ENCODE results near the gene SCN1B.

Gene SCN1B

GRCh38 chr19:35040826-35041547 is 10.7 kb downstream of the SCN1B start:
- TF ChIP-seq EZH2phosphoT487 (IDR thresholded peaks at IDR 0.05; ENCODE audit: borderline replicate concordance): no peak
- no peak for TF ChIP-seq CTCF (conservative IDR thresholded peaks at IDR 0.05; ENCODE audit: low read length)
- H3F3A ChIP-seq (ENCODE audit: low read depth): no peaks in the 10 kb centered on the region
- no peaks in the 10 kb centered on the region for H3K27me3 ChIP-seq (ENCODE audit: insufficient read depth, low read length, poor library complexity, severe bottlenecking)
- peaks cover 8% of the 10 kb centered on the region for H3K4me1 ChIP-seq (ENCODE audit: insufficient read depth, low read length, poor library complexity, severe bottlenecking)
- no peaks in the 10 kb centered on the region for H3K79me2 ChIP-seq (ENCODE audit: insufficient read depth, low read length)
- H3K9me3 ChIP-seq (ENCODE audit: insufficient read depth, low read depth, low read length): no peaks in the 10 kb centered on the region
- H3K4me2 ChIP-seq (ENCODE audit: low read depth, low read length, poor library complexity, severe bottlenecking): no peak overlapping the region
- H4K20me1 ChIP-seq (ENCODE audit: insufficient read depth, low read length, poor library complexity, severe bottlenecking): no peaks in the 10 kb centered on the region
- H3K4me3 ChIP-seq (ENCODE audit: low read length, poor library complexity, severe bottlenecking): no peak overlapping the region
- no peak overlapping the region for H2AFZ ChIP-seq (ENCODE audit: low read length)
- H3K9me2 ChIP-seq (replicated peaks; ENCODE audit: low read depth, low read length): no peaks in the 10 kb centered on the region
- no peaks in the 10 kb centered on the region for H3K36me3 ChIP-seq (ENCODE audit: insufficient read depth, low read length)
- H3K9ac ChIP-seq (ENCODE audit: low read depth, low read length, poor library complexity, severe bottlenecking): no peak overlapping the region

- H3K79me2 ChIP-seq (ENCODE audit: insufficient read depth, low read length): no peaks in the 10 kb centered on the region
- no peaks in the 10 kb centered on the region for H3F3A ChIP-seq (ENCODE audit: low read depth)
- no peak within 1 kb of the TSS for H2AFZ ChIP-seq (ENCODE audit: low read length)
- TF ChIP-seq EZH2phosphoT487 (IDR thresholded peaks at IDR 0.05; ENCODE audit: borderline replicate concordance) (no peak), CTCF (conservative IDR thresholded peaks at IDR 0.05; ENCODE audit: low read length) (no peak)
- peaks cover 9% of the 10 kb centered on the region for H3K4me1 ChIP-seq (ENCODE audit: insufficient read depth, low read length, poor library complexity, severe bottlenecking)
- H3K27me3 ChIP-seq (ENCODE audit: insufficient read depth, low read length, poor library complexity, severe bottlenecking): no peaks in the 10 kb centered on the region
- no peak within 1 kb of the TSS for H3K9ac ChIP-seq (ENCODE audit: low read depth, low read length, poor library complexity, severe bottlenecking)
- no peaks in the 10 kb centered on the region for H4K20me1 ChIP-seq (ENCODE audit: insufficient read depth, low read length, poor library complexity, severe bottlenecking)
- H3K4me3 ChIP-seq (ENCODE audit: low read length, poor library complexity, severe bottlenecking): no peak within 1 kb of the TSS
- H3K9me2 ChIP-seq (replicated peaks; ENCODE audit: low read depth, low read length): no peaks in the 10 kb centered on the region
- no peaks in the 10 kb centered on the region for H3K9me3 ChIP-seq (ENCODE audit: insufficient read depth, low read depth, low read length)
- no peaks in the 10 kb centered on the region for H3K36me3 ChIP-seq (ENCODE audit: insufficient read depth, low read length)
- no peak within 1 kb of the TSS for H3K4me2 ChIP-seq (ENCODE audit: low read depth, low read length, poor library complexity, severe bottlenecking)
Observed at GRCh38 chr19:35041548-35042055, 11.3 kb downstream of the SCN1B start, which contains the start of gene HPN. TSS of gene HPN (plus strand) at chr19:35041721. CDS start at chr19:35042507, 786 bp downstream.

- H2AFZ ChIP-seq (ENCODE audit: low read length): no peak overlapping the region
- H3F3A ChIP-seq (ENCODE audit: low read depth): no peaks in the 10 kb centered on the region
- H3K4me3 ChIP-seq (ENCODE audit: low read length, poor library complexity, severe bottlenecking): no peak overlapping the region
- H3K9me2 ChIP-seq (replicated peaks; ENCODE audit: low read depth, low read length): no peaks in the 10 kb centered on the region
- no peak overlapping the region for H3K4me2 ChIP-seq (ENCODE audit: low read depth, low read length, poor library complexity, severe bottlenecking)
- no peaks in the 10 kb centered on the region for H3K79me2 ChIP-seq (ENCODE audit: insufficient read depth, low read length)
- no peaks in the 10 kb centered on the region for H4K20me1 ChIP-seq (ENCODE audit: insufficient read depth, low read length, poor library complexity, severe bottlenecking)
- peaks cover 9% of the 10 kb centered on the region for H3K4me1 ChIP-seq (ENCODE audit: insufficient read depth, low read length, poor library complexity, severe bottlenecking)
- H3K27me3 ChIP-seq (ENCODE audit: insufficient read depth, low read length, poor library complexity, severe bottlenecking): no peaks in the 10 kb centered on the region
- no peaks in the 10 kb centered on the region for H3K9me3 ChIP-seq (ENCODE audit: insufficient read depth, low read depth, low read length)
- no peaks in the 10 kb centered on the region for H3K36me3 ChIP-seq (ENCODE audit: insufficient read depth, low read length)
- H3K9ac ChIP-seq (ENCODE audit: low read depth, low read length, poor library complexity, severe bottlenecking): no peak overlapping the region
- TF ChIP-seq CTCF (conservative IDR thresholded peaks at IDR 0.05; ENCODE audit: low read length) (no peak), EZH2phosphoT487 (IDR thresholded peaks at IDR 0.05; ENCODE audit: borderline replicate concordance) (no peak)
Observed at GRCh38 chr19:35042056-35042730, 11.9 kb downstream of the SCN1B start.
